ENCODE measurements around the gene KCNIP1.

- TF ChIP-seq CTCF (optimal IDR thresholded peaks at IDR 0.05 in 1 of 3, IDR thresholded peaks at IDR 0.05 in 1 of 3, conservative IDR thresholded peaks at IDR 0.05 in 1 of 3; ENCODE audit: extremely low read depth in 1 of 3, insufficient read depth in 2 of 3, low read length in 3 of 3) (no peak), EZH2 (IDR thresholded peaks at IDR 0.05; ENCODE audit: low read length) (no peak)
These were observed 212.6 kb downstream of the KCNIP1 start for GRCh38 chr5:170716396-170716795.

All from keratinocyte (primary cell).